GM23248 (cell line): ENCODE data around the gene ERLEC1. TPM values are rescaled to one million over a fixed set of nuclear protein-coding genes. Genes with fewer than 3 reads are reported as not detected.

Experiments
- DNase-seq: peaks from one replicate; pipeline ENCODE4 v3.0.0-alpha.2; 2015
- H2AFZ ChIP-seq: fragments of 200-600 bp; sonication (generic); 2 replicates; pipeline ENCODE4 v1.6.1; 2016; ENCODE audit warnings: antibody characterized with exemption
- H3F3A ChIP-seq: fragments of 200-600 bp; sonication (generic); 2 replicates; pipeline ENCODE4 v1.6.1; 2016; ENCODE audit warnings: mild to moderate bottlenecking, antibody characterized with exemption, mixed run types; ENCODE audit not compliant: insufficient read depth
- H3K27ac ChIP-seq: fragments of 200-600 bp; sonication (generic); 2 replicates; pipeline ENCODE4 v1.5.1; 2016; ENCODE audit warnings: mild to moderate bottlenecking
- H3K27me3 ChIP-seq: fragments of 200-600 bp; sonication (generic); replicated peaks from 2 replicates; pipeline ENCODE4 v1.6.1; 2016; ENCODE audit warnings: mild to moderate bottlenecking; ENCODE audit not compliant: insufficient read depth
- H3K36me3 ChIP-seq: fragments of 200-600 bp; sonication (generic); 2 replicates; pipeline ENCODE4 v1.6.1; 2016; ENCODE audit warnings: low read depth, mild to moderate bottlenecking
- H3K4me1 ChIP-seq: fragments of 200-600 bp; sonication (generic); 2 replicates; pipeline ENCODE4 v1.6.1; 2016; ENCODE audit warnings: mild to moderate bottlenecking; ENCODE audit not compliant: insufficient read depth
- H3K4me2 ChIP-seq: fragments of 200-600 bp; sonication (generic); one replicate; pipeline ENCODE4 v1.6.1; 2016; ENCODE audit warnings: mild to moderate bottlenecking; ENCODE audit not compliant: unreplicated experiment
- H3K4me3 ChIP-seq: fragments of 200-600 bp; sonication (generic); 2 replicates; pipeline ENCODE4 v1.5.1; 2016; ENCODE audit warnings: mild to moderate bottlenecking
- H3K79me2 ChIP-seq: fragments of 200-600 bp; sonication (generic); 2 replicates; pipeline ENCODE4 v1.6.1; 2016; ENCODE audit warnings: mild to moderate bottlenecking; ENCODE audit not compliant: insufficient read depth
- H3K9ac ChIP-seq: fragments of 200-600 bp; sonication (generic); 2 replicates; pipeline ENCODE4 v1.6.1; 2016; ENCODE audit warnings: mild to moderate bottlenecking
- H3K9me2 ChIP-seq: fragments of 200-600 bp; sonication (generic); 2 replicates; pipeline ENCODE4 v1.6.1; 2016; ENCODE audit warnings: mixed run types, mild to moderate bottlenecking, moderate library complexity; ENCODE audit not compliant: insufficient read depth
- H3K9me3 ChIP-seq: fragments of 200-600 bp; sonication (generic); one replicate; pipeline ENCODE4 v1.6.1; 2017; ENCODE audit warnings: low read depth
- H4K20me1 ChIP-seq: fragments of 200-600 bp; sonication (generic); 2 replicates; pipeline ENCODE4 v1.6.0; 2016; ENCODE audit not compliant: insufficient read depth
- EZH2 ChIP-seq: fragments of 200-600 bp; sonication (generic); IDR thresholded peaks from 2 replicates; pipeline ENCODE4 v1.6.1; 2018; ENCODE audit warnings: antibody characterized with exemption, mild to moderate bottlenecking; ENCODE audit not compliant: insufficient read depth, poor library complexity, severe bottlenecking
- EZH2phosphoT487 ChIP-seq: fragments of 200-600 bp; sonication (generic); IDR thresholded peaks from 2 replicates; pipeline ENCODE4 v1.6.1; 2018; ENCODE audit warnings: antibody characterized with exemption, moderate library complexity, mild to moderate bottlenecking, low read depth; ENCODE audit not compliant: insufficient read depth
- WGBS, 2 experiments: methylation state at CpG; one replicate each; pipeline ENCODE4 v1.1.6; 2015 to 2017; ENCODE audit warnings: low lambda C conversion rate in 2 of 2, low coverage in 1 of 2; ENCODE audit errors: missing lambda C conversion rate in 2 of 2; 5-methylcytosine and 5-hydroxymethylcytosine counted together
- in situ Hi-C: fragments of 300-500 bp; cut with MboI; formaldehyde crosslinking; loops from 2 replicates; pipeline ENCODE4 v1.15.0; 2020
- microRNA-seq: library from miRNA; unstranded; fragments of <30 nt; microRNA quantifications from one replicate; pipeline ENCODE4, GENCODE V29; 2016; ENCODE audit warnings: borderline number of aligned reads
- polyA plus RNA-seq: library from polyadenylated mRNA; unstranded; fragments of >200 nt; fragmentation: Nextera tagmentation; extraction: Ambion mirVana; gene quantifications from 2 replicates; pipeline ENCODE4 v1.2.1, GENCODE V29; 2016
- small RNA-seq: library from RNA; depleted of rRNA; stranded (forward); fragments of <200 nt; gene quantifications from one replicate; pipeline ENCODE3, GENCODE V24; 2014; ENCODE audit warnings: low read depth, low replicate concordance
- total RNA-seq: library from RNA; depleted of rRNA; stranded (reverse); fragments of >200 nt; shearing (Covaris generic); gene quantifications from 2 replicates; pipeline ENCODE4 v1.2.3, GENCODE V29; 2014; rRNA removed

The ERLEC1 gene
- total and polyA plus RNA-seq, 2 experiments from 2014 or later = 107 to 110 TPM

GRCh38 chr2:53865264-53865663, 78.4 kb downstream of the ERLEC1 start:
- H3K27ac ChIP-seq = no peak overlapping the region
- DNase-seq = peak; percentile 19

GRCh38 chr2:53865962-53866361, 79.1 kb downstream of the ERLEC1 start:
- no peak for TF ChIP-seq EZH2
- no peak for TF ChIP-seq EZH2phosphoT487
- DNase-seq = no peak
- 81% methylated on average over 5 of the region's 5 CpGs for WGBS, 2 experiments

More at GRCh38 chr2:53865264-53865663, 78.4 kb downstream of the ERLEC1 start:
- Histone ChIP-seq H4K20me1 (no peaks in the 10 kb centered on the region; the same call in 1 of the 2 replicates), H3K9ac (no peak overlapping the region), H3K4me3 (no peak overlapping the region), H2AFZ (no peak overlapping the region), H3K27me3 (no peaks in the 10 kb centered on the region), H3K79me2 (no peaks in the 10 kb centered on the region), H3K4me1 (peaks cover 1% of the 10 kb centered on the region; the same call in 1 of the 2 replicates), H3K36me3 (peaks cover 54% of the 10 kb centered on the region), H3K9me2 (no peaks in the 10 kb centered on the region), H3K9me3 (no peaks in the 10 kb centered on the region), H3K4me2 (no peak overlapping the region), H3F3A (peaks cover 46% of the 10 kb centered on the region)
- TF ChIP-seq EZH2 = no peak
- TF ChIP-seq EZH2phosphoT487 = no peak
- in situ Hi-C loops = no loop called here
- WGBS, 2 experiments = 44 to 48% methylated on average over 2 of the region's 2 CpGs

GRCh38 chr2:53867169-53867568, 80.3 kb downstream of the ERLEC1 start:
- Histone ChIP-seq H3K36me3 (peaks cover 61% of the 10 kb centered on the region), H3K4me3 (no peak overlapping the region), H3K79me2 (no peaks in the 10 kb centered on the region), H3K9me3 (no peaks in the 10 kb centered on the region), H3F3A (peaks cover 27% of the 10 kb centered on the region; the same call in 1 of the 2 replicates), H3K4me1 (no peaks in the 10 kb centered on the region), H4K20me1 (no peaks in the 10 kb centered on the region), H3K9me2 (no peaks in the 10 kb centered on the region), H2AFZ (no peak overlapping the region), H3K27ac (no peak overlapping the region), H3K27me3 (no peaks in the 10 kb centered on the region), H3K4me2 (no peak overlapping the region), H3K9ac (no peak overlapping the region)
- no peak for DNase-seq
- 88 to 94% methylated on average over 4 to 5 of the region's 5 CpGs for WGBS, 2 experiments
- in situ Hi-C loops = no loop called here
- TF ChIP-seq EZH2phosphoT487 (no peak), EZH2 (no peak)

More at GRCh38 chr2:53865962-53866361, 79.1 kb downstream of the ERLEC1 start:
- no peak overlapping the region for H2AFZ ChIP-seq
- no peak overlapping the region for H3K4me2 ChIP-seq
- no peaks in the 10 kb centered on the region for H3K9me3 ChIP-seq
- H3K79me2 ChIP-seq = no peaks in the 10 kb centered on the region
- H3F3A ChIP-seq = peaks cover 39% of the 10 kb centered on the region
- H3K4me1 ChIP-seq = no peaks in the 10 kb centered on the region
- peaks cover 58% of the 10 kb centered on the region for H3K36me3 ChIP-seq
- in situ Hi-C loops = no loop called here
- H3K9me2 ChIP-seq = no peaks in the 10 kb centered on the region
- no peak overlapping the region for H3K4me3 ChIP-seq
- no peaks in the 10 kb centered on the region for H3K27me3 ChIP-seq
- no peak overlapping the region for H3K9ac ChIP-seq
- H3K27ac ChIP-seq = no peak overlapping the region
- H4K20me1 ChIP-seq = no peaks in the 10 kb centered on the region; the same call in 1 of the 2 replicates

GRCh38 chr2:53867773-53868172, 80.9 kb downstream of the ERLEC1 start:
- no peak overlapping the region for H3K4me3 ChIP-seq
- in situ Hi-C loops = no loop called here
- no peak overlapping the region for H3K27ac ChIP-seq
- TF ChIP-seq EZH2phosphoT487 = no peak
- no peak for TF ChIP-seq EZH2
- no peaks in the 10 kb centered on the region for H3K27me3 ChIP-seq
- H3K4me1 ChIP-seq = no peaks in the 10 kb centered on the region
- no peak for DNase-seq
- H3K36me3 ChIP-seq = peaks cover 61% of the 10 kb centered on the region
- H4K20me1 ChIP-seq = no peaks in the 10 kb centered on the region
- WGBS, 2 experiments = 96 to 100% methylated on average over 2 of the region's 2 CpGs
- H2AFZ ChIP-seq = no peak overlapping the region
- H3K79me2 ChIP-seq = no peaks in the 10 kb centered on the region
- peaks cover 22% of the 10 kb centered on the region; the same call in 1 of the 2 replicates for H3F3A ChIP-seq
- H3K9ac ChIP-seq = no peak overlapping the region
- no peaks in the 10 kb centered on the region for H3K9me2 ChIP-seq
- no peak overlapping the region for H3K4me2 ChIP-seq
- H3K9me3 ChIP-seq = no peaks in the 10 kb centered on the region

Small RNA genes lying within 50 kb of the gene (microRNA-seq; reads per million reads assigned to microRNA genes)
- gene MIR3682 = 2.6 reads per million

Small RNA genes lying within 50 kb of the gene (small RNA-seq; reads per million reads assigned to genes)
- not detected for gene MIR3682

Other genes with a start within 250 kb of the ERLEC1 start
- 4.3 and 4.6 TPM in 2 replicates for gene CHAC2, start 19.2 kb upstream of the ERLEC1 start, total RNA-seq
- 4.0 and 5.4 TPM in 2 replicates for gene CHAC2, start 19.2 kb upstream of the ERLEC1 start, polyA plus RNA-seq
- gene ASB3, start 91 bp upstream of the ERLEC1 start, total RNA-seq = 23.0 and 51.6 TPM in 2 replicates
- 18.6 and 19.9 TPM in 2 replicates for gene ASB3, start 91 bp upstream of the ERLEC1 start, polyA plus RNA-seq
- 0.43 and 2.1 TPM in 2 replicates for gene GPR75, start 72.9 kb downstream of the ERLEC1 start, total RNA-seq
- gene GPR75, start 72.9 kb downstream of the ERLEC1 start, polyA plus RNA-seq = 0.16 and 0.23 TPM in 2 replicates
- gene PSME4, start 183.9 kb downstream of the ERLEC1 start, total RNA-seq = 29.3 and 40.1 TPM in 2 replicates
- gene PSME4, start 183.9 kb downstream of the ERLEC1 start, polyA plus RNA-seq = 13.7 and 16.2 TPM in 2 replicates